Hepatocyte (in vitro differentiated cells): ENCODE measurements around the gene CCNK.

Experiments
- CTCF ChIP-seq: fragments of 200-600 bp; sonication (generic); IDR thresholded peaks from 2 replicates; pipeline ENCODE4 v1.5.1; 2016; ENCODE audit warnings: antibody characterized with exemption, mild to moderate bottlenecking; ENCODE audit not compliant: poor library complexity
- EZH2 ChIP-seq: fragments of 200-600 bp; sonication (generic); IDR thresholded peaks from 2 replicates; pipeline ENCODE4 v1.6.1; 2016; ENCODE audit warnings: antibody characterized with exemption, mild to moderate bottlenecking, borderline replicate concordance
- EZH2phosphoT487 ChIP-seq: fragments of 200-600 bp; sonication (generic); IDR thresholded peaks from one replicate; pipeline ENCODE4 v1.6.1; 2018; ENCODE audit warnings: antibody characterized with exemption, mild to moderate bottlenecking, low read depth, moderate library complexity; ENCODE audit not compliant: unreplicated experiment, severe bottlenecking

- TF ChIP-seq CTCF, result no peak
- no peak for TF ChIP-seq EZH2phosphoT487
- no peak for TF ChIP-seq EZH2
Measured at GRCh38 chr14:99463974-99464373, 17.2 kb upstream of the CCNK start.
